ENCODE results near the gene LPA. TPM values are rescaled to one million over a fixed set of nuclear protein-coding genes. Genes with fewer than 3 reads are reported as not detected.
"Not testable (repeated sequence)": the region's sequence is repeated elsewhere in the genome, so short reads cannot be mapped to it uniquely, and the experiment has no call there.

The LPA gene, protein sequence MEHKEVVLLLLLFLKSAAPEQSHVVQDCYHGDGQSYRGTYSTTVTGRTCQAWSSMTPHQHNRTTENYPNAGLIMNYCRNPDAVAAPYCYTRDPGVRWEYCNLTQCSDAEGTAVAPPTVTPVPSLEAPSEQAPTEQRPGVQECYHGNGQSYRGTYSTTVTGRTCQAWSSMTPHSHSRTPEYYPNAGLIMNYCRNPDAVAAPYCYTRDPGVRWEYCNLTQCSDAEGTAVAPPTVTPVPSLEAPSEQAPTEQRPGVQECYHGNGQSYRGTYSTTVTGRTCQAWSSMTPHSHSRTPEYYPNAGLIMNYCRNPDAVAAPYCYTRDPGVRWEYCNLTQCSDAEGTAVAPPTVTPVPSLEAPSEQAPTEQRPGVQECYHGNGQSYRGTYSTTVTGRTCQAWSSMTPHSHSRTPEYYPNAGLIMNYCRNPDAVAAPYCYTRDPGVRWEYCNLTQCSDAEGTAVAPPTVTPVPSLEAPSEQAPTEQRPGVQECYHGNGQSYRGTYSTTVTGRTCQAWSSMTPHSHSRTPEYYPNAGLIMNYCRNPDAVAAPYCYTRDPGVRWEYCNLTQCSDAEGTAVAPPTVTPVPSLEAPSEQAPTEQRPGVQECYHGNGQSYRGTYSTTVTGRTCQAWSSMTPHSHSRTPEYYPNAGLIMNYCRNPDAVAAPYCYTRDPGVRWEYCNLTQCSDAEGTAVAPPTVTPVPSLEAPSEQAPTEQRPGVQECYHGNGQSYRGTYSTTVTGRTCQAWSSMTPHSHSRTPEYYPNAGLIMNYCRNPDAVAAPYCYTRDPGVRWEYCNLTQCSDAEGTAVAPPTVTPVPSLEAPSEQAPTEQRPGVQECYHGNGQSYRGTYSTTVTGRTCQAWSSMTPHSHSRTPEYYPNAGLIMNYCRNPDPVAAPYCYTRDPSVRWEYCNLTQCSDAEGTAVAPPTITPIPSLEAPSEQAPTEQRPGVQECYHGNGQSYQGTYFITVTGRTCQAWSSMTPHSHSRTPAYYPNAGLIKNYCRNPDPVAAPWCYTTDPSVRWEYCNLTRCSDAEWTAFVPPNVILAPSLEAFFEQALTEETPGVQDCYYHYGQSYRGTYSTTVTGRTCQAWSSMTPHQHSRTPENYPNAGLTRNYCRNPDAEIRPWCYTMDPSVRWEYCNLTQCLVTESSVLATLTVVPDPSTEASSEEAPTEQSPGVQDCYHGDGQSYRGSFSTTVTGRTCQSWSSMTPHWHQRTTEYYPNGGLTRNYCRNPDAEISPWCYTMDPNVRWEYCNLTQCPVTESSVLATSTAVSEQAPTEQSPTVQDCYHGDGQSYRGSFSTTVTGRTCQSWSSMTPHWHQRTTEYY (N-terminal part only)
- total RNA-seq (not detected in 2 replicates), polyA plus RNA-seq (not detected in 2 replicates), polyA minus RNA-seq (not detected in 2 replicates)
- not detected for total RNA-seq (2013)

DNA sequence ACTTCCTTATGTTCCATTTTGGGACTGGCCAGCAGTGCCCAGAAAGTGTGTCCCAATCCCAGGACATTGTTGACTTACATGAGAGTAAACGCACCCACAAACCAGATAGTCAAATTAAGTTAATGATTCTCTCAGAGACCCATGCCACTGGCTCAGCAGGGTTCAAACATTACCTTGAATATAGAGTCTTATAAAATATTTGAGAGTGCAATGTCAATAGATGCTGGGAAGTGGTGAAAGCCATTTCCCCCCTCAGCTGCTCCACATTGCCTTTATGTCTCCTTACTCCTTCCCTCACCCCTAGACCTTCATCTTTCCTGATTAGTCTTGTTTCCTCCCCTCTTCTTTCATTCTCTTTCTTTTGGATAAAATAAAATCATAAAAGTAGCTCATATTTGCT lies at the start of gene LPA:
TSS of gene LPA (minus strand) at position 78 of the 400 bp plus-strand sequence. CDS start at position 17, 61 bp downstream.
- DNase-seq; H3K27ac Mint-ChIP-seq; ATAC-seq (ENCODE audit: low read depth); CTCF ChIA-PET; H3K4me1 ChIP-seq (ENCODE audit: control insufficient read depth in 2 of 2, insufficient read depth in 2 of 2, low read length in 2 of 2); H3K79me2 ChIP-seq (ENCODE audit: control insufficient read depth, insufficient read depth, low read length); H3K9me3 Mint-ChIP-seq (ENCODE audit: insufficient read depth); H3K4me1 Mint-ChIP-seq; H4K20me1 ChIP-seq (ENCODE audit: control insufficient read depth, insufficient read depth, low read length, poor library complexity, severe bottlenecking); POLR2A ChIA-PET; H3K36me3 ChIP-seq (replicated peaks in 1 of 2; ENCODE audit: control extremely low read depth in 1 of 2, control insufficient read depth in 1 of 2, extremely low read depth in 1 of 2, insufficient read depth in 2 of 2, low read length in 1 of 2); H3K27ac ChIP-seq (ENCODE audit: low read length in 2 of 2); H3K4me3 Mint-ChIP-seq; H3K4me3 ChIP-seq (ENCODE audit: control extremely low read depth in 1 of 5, extremely low read depth in 1 of 5, insufficient read depth in 1 of 5, low read depth in 2 of 5, low read length in 4 of 5); H3K9ac ChIP-seq (ENCODE audit: low read length); H3K27me3 ChIP-seq (replicated peaks in 1 of 4; ENCODE audit: control extremely low read depth in 1 of 4, control insufficient read depth in 3 of 4, insufficient read depth in 4 of 4, low read length in 3 of 4); H3K27me3 Mint-ChIP-seq; H3K9me3 ChIP-seq (ENCODE audit: control extremely low read depth in 1 of 3, control insufficient read depth in 2 of 3, insufficient read depth in 1 of 3, low read length in 2 of 3); H2AFZ ChIP-seq (ENCODE audit: insufficient read depth, low read depth, low read length, poor library complexity, severe bottlenecking); H3K4me2 ChIP-seq (replicated peaks; ENCODE audit: low read depth, low read length, poor library complexity, severe bottlenecking); intact Hi-C loops (cut with micrococcal nuclease): not testable (repeated sequence)
- WGBS (ENCODE audit: insufficient coverage) = no CpG with 5 or more reads among the region's 1 CpG

DNA sequence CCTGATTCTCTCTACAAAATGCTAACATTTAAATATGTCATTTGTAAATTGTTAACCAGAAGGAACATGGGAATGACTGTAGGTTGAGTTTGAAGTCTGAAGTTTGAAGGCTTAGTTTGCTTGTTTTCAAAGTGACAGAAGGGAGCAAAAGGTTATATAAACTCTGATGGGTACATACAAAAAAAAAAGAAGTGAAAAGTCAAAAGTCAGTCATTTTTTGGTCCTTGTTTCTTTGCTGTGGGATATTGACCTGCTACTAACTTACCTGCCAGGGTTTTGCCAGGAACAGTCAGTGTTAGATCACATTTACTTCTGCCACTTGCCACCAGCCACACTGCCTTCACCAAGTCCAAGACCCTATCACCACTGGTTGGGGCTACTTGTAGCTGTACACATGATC lies 44.9 kb upstream of the LPA start:
- H3K9ac ChIP-seq (ENCODE audit: low read length); H3K36me3 ChIP-seq (replicated peaks in 1 of 2; ENCODE audit: control extremely low read depth in 1 of 2, control insufficient read depth in 1 of 2, extremely low read depth in 1 of 2, insufficient read depth in 2 of 2, low read length in 1 of 2); H3K27ac Mint-ChIP-seq; H3K79me2 ChIP-seq (ENCODE audit: control insufficient read depth, insufficient read depth, low read length); CTCF ChIA-PET; intact Hi-C loops (cut with micrococcal nuclease); H4K20me1 ChIP-seq (ENCODE audit: control insufficient read depth, insufficient read depth, low read length, poor library complexity, severe bottlenecking); H3K4me2 ChIP-seq (replicated peaks; ENCODE audit: low read depth, low read length, poor library complexity, severe bottlenecking); DNase-seq; H3K4me1 Mint-ChIP-seq; H3K9me3 ChIP-seq (ENCODE audit: control extremely low read depth in 1 of 3, control insufficient read depth in 2 of 3, insufficient read depth in 1 of 3, low read length in 2 of 3); H3K4me3 ChIP-seq (ENCODE audit: control extremely low read depth in 1 of 5, extremely low read depth in 1 of 5, insufficient read depth in 1 of 5, low read depth in 2 of 5, low read length in 4 of 5); POLR2A ChIA-PET; H3K4me3 Mint-ChIP-seq; H3K9me3 Mint-ChIP-seq (ENCODE audit: insufficient read depth); H3K4me1 ChIP-seq (ENCODE audit: control insufficient read depth in 2 of 2, insufficient read depth in 2 of 2, low read length in 2 of 2); H3K27me3 ChIP-seq (replicated peaks in 1 of 4; ENCODE audit: control extremely low read depth in 1 of 4, control insufficient read depth in 3 of 4, insufficient read depth in 4 of 4, low read length in 3 of 4); ATAC-seq (ENCODE audit: low read depth); H3K27ac ChIP-seq (ENCODE audit: low read length in 2 of 2); H2AFZ ChIP-seq (ENCODE audit: insufficient read depth, low read depth, low read length, poor library complexity, severe bottlenecking): not testable (repeated sequence)
- H3K27me3 Mint-ChIP-seq = peaks cover 18% of the 10 kb centered on the region

DNA sequence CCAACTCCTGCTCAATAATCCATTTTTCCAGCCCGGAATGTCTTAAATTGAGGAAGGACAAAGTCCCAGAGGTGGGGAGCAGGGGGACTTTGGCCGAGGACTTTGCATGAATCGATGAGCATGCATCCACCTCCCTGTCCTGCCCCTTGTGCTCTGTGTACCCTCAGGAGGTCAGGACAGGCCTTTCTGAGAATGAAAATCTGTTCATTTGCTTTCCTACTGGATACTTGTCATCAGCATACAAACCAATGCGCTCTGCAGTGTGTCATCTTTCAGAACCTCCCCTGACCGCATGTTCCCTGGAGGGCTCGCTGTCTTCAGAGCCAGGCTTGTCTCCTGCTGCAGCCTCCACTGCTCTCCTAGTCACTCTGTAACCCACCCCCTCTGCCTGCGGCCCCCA lies 40.6 kb upstream of the LPA start:
- POLR2A ChIA-PET = not testable (repeated sequence)

More for the DNA sequence above, 40.6 kb upstream of the LPA start:
- H2AFZ ChIP-seq (ENCODE audit: insufficient read depth, low read depth, low read length, poor library complexity, severe bottlenecking); DNase-seq; H3K36me3 ChIP-seq (replicated peaks in 1 of 2; ENCODE audit: control extremely low read depth in 1 of 2, control insufficient read depth in 1 of 2, extremely low read depth in 1 of 2, insufficient read depth in 2 of 2, low read length in 1 of 2); H3K27ac ChIP-seq (ENCODE audit: low read length in 2 of 2); H3K4me3 Mint-ChIP-seq; intact Hi-C loops (cut with micrococcal nuclease); H3K9me3 Mint-ChIP-seq (ENCODE audit: insufficient read depth); H3K4me3 ChIP-seq (ENCODE audit: control extremely low read depth in 1 of 5, extremely low read depth in 1 of 5, insufficient read depth in 1 of 5, low read depth in 2 of 5, low read length in 4 of 5); H3K27ac Mint-ChIP-seq; H3K79me2 ChIP-seq (ENCODE audit: control insufficient read depth, insufficient read depth, low read length); H3K4me1 ChIP-seq (ENCODE audit: control insufficient read depth in 2 of 2, insufficient read depth in 2 of 2, low read length in 2 of 2); CTCF ChIA-PET; H3K9me3 ChIP-seq (ENCODE audit: control extremely low read depth in 1 of 3, control insufficient read depth in 2 of 3, insufficient read depth in 1 of 3, low read length in 2 of 3); H3K4me1 Mint-ChIP-seq; H3K4me2 ChIP-seq (replicated peaks; ENCODE audit: low read depth, low read length, poor library complexity, severe bottlenecking); H4K20me1 ChIP-seq (ENCODE audit: control insufficient read depth, insufficient read depth, low read length, poor library complexity, severe bottlenecking); H3K27me3 ChIP-seq (replicated peaks in 1 of 4; ENCODE audit: control extremely low read depth in 1 of 4, control insufficient read depth in 3 of 4, insufficient read depth in 4 of 4, low read length in 3 of 4); H3K9ac ChIP-seq (ENCODE audit: low read length); ATAC-seq (ENCODE audit: low read depth): not testable (repeated sequence)
- peaks cover 28% of the 10 kb centered on the region for H3K27me3 Mint-ChIP-seq
- 91% methylated on average over 6 of the region's 7 CpGs for WGBS (ENCODE audit: insufficient coverage)
